Smooth muscle cell (in vitro differentiated cells): Measurements from ENCODE around the gene TEX30. TPM values are rescaled to one million over a fixed set of nuclear protein-coding genes. Genes with fewer than 3 reads are reported as not detected.

ENCODE experiments used
- DNase-seq: peaks from one replicate; lab custom pipeline; 2025; ENCODE audit not compliant: unreplicated experiment; lab: John Stamatoyannopoulos, UW
- H2AFZ ChIP-seq: fragments of 200-600 bp; sonication (generic); 2 replicates; pipeline ENCODE4 v1.6.0; 2016; ENCODE audit warnings: antibody characterized with exemption, low read depth, mild to moderate bottlenecking
- H3F3A ChIP-seq: fragments of 200-600 bp; sonication (generic); 2 replicates; pipeline ENCODE4 v1.6.0; 2017; ENCODE audit warnings: antibody characterized with exemption, low read depth
- H3K27ac ChIP-seq: fragments of 200-600 bp; sonication (generic); 2 replicates; pipeline ENCODE4 v1.5.1; 2016; ENCODE audit warnings: low read depth, mild to moderate bottlenecking
- H3K27me3 ChIP-seq: fragments of 200-600 bp; sonication (generic); 2 replicates; pipeline ENCODE4 v1.6.1; 2016; ENCODE audit warnings: low read depth, mild to moderate bottlenecking
- H3K36me3 ChIP-seq: fragments of 200-600 bp; sonication (generic); 2 replicates; pipeline ENCODE4 v1.5.1; 2016; ENCODE audit warnings: low read depth
- H3K4me1 ChIP-seq: fragments of 200-600 bp; sonication (generic); 2 replicates; pipeline ENCODE4 v1.5.1; 2016; ENCODE audit warnings: low read depth
- H3K4me2 ChIP-seq: fragments of 200-600 bp; sonication (generic); 2 replicates; pipeline ENCODE4 v1.6.0; 2016; ENCODE audit warnings: mild to moderate bottlenecking
- H3K4me3 ChIP-seq: fragments of 200-600 bp; sonication (generic); 2 replicates; pipeline ENCODE4 v1.5.1; 2016; ENCODE audit warnings: mild to moderate bottlenecking
- H3K79me2 ChIP-seq: fragments of 200-600 bp; sonication (generic); 2 replicates; pipeline ENCODE4 v1.6.0; 2016; ENCODE audit warnings: low read depth, mild to moderate bottlenecking
- H3K9ac ChIP-seq: fragments of 200-600 bp; sonication (generic); 2 replicates; pipeline ENCODE4 v1.6.0; 2016; ENCODE audit warnings: low read depth
- H3K9me3 ChIP-seq: fragments of 200-600 bp; sonication (generic); replicated peaks from 2 replicates; pipeline ENCODE4 v1.5.1; 2016; ENCODE audit warnings: low read depth
- H4K20me1 ChIP-seq: fragments of 200-600 bp; sonication (generic); 2 replicates; pipeline ENCODE4 v1.6.0; 2016; ENCODE audit warnings: low read depth
- CTCF ChIP-seq: fragments of 200-600 bp; sonication (generic); IDR thresholded peaks from 2 replicates; pipeline ENCODE4 v1.5.1; 2017; ENCODE audit warnings: borderline replicate concordance, mild to moderate bottlenecking, antibody characterized with exemption; ENCODE audit not compliant: insufficient read depth, poor library complexity, severe bottlenecking
- WGBS: methylation state at CpG from one replicate; pipeline ENCODE4 v1.1.7; 2016; ENCODE audit warnings: low lambda C conversion rate; 5-methylcytosine and 5-hydroxymethylcytosine counted together
- polyA plus RNA-seq: library from polyadenylated mRNA; unstranded; fragments of >200 nt; fragmentation: Nextera tagmentation; extraction: Ambion mirVana; gene quantifications from 2 replicates; pipeline ENCODE4 v1.2.1, GENCODE V29; 2016
- total RNA-seq: library from RNA; depleted of rRNA; stranded (reverse); fragments of >200 nt; gene quantifications from 2 replicates; pipeline ENCODE4 v1.2.3, GENCODE V29; 2014

Gene TEX30
- total and polyA plus RNA-seq, 2 experiments from 2014 or later = 14.0 to 17.4 TPM

GRCh38 chr13:102815788-102816187 lies 42.2 kb upstream of the TEX30 start:
- H3K4me2 ChIP-seq = no peak overlapping the region
- no peaks in the 10 kb centered on the region for H3K4me1 ChIP-seq
- H2AFZ ChIP-seq = no peak overlapping the region
- H3K79me2 ChIP-seq = peaks cover 22% of the 10 kb centered on the region
- H3K4me3 ChIP-seq = no peak overlapping the region
- H3K9me3 ChIP-seq = peaks cover 3% of the 10 kb centered on the region
- H3F3A ChIP-seq = no peaks in the 10 kb centered on the region
- peaks cover 6% of the 10 kb centered on the region for H3K36me3 ChIP-seq
- no peak overlapping the region for H3K9ac ChIP-seq
- H4K20me1 ChIP-seq = peaks cover 3% of the 10 kb centered on the region
- no peaks in the 10 kb centered on the region for H3K27me3 ChIP-seq
- DNase-seq = no peak
- 94% methylated on average over 5 of the region's 5 CpGs for WGBS
- no peak for TF ChIP-seq CTCF
- H3K27ac ChIP-seq = no peak overlapping the region

GRCh38 chr13:102814793-102815192 lies 41.2 kb upstream of the TEX30 start:
- Histone ChIP-seq H4K20me1 (peaks cover 3% of the 10 kb centered on the region), H3K4me2 (no peak overlapping the region), H3K9ac (no peak overlapping the region), H3K27me3 (no peaks in the 10 kb centered on the region), H3K27ac (no peak overlapping the region), H2AFZ (no peak overlapping the region), H3K79me2 (peaks cover 24% of the 10 kb centered on the region), H3K4me3 (no peak overlapping the region), H3K36me3 (peaks cover 12% of the 10 kb centered on the region), H3K4me1 (no peaks in the 10 kb centered on the region), H3F3A (no peaks in the 10 kb centered on the region), H3K9me3 (peaks cover 3% of the 10 kb centered on the region)
- TF ChIP-seq CTCF = no peak
- WGBS = 85% methylated on average over 6 of the region's 6 CpGs
- DNase-seq = no peak

GRCh38 chr13:102814025-102814607 lies 40.5 kb upstream of the TEX30 start:
- Histone ChIP-seq H2AFZ (no peak overlapping the region), H3K4me1 (no peaks in the 10 kb centered on the region), H3F3A (no peaks in the 10 kb centered on the region), H3K9me3 (peaks cover 3% of the 10 kb centered on the region), H3K79me2 (peaks cover 25% of the 10 kb centered on the region), H3K27me3 (no peaks in the 10 kb centered on the region), H3K4me3 (no peak overlapping the region), H3K27ac (no peak overlapping the region), H3K9ac (no peak overlapping the region), H4K20me1 (peaks cover 3% of the 10 kb centered on the region), H3K4me2 (no peak overlapping the region), H3K36me3 (peaks cover 12% of the 10 kb centered on the region)
- no peak for DNase-seq
- no peak for TF ChIP-seq CTCF
- WGBS = 90% methylated on average over 7 of the region's 7 CpGs

GRCh38 chr13:102812611-102813287 lies 39.2 kb upstream of the TEX30 start:
- Histone ChIP-seq H3K9me3 (peaks cover 3% of the 10 kb centered on the region), H3K9ac (no peak overlapping the region), H3F3A (no peaks in the 10 kb centered on the region), H3K4me3 (no peak overlapping the region), H3K27me3 (no peaks in the 10 kb centered on the region), H3K27ac (peak overlapping the region; percentile 10), H3K4me2 (no peak overlapping the region), H3K36me3 (peaks cover 12% of the 10 kb centered on the region), H3K79me2 (peaks cover 39% of the 10 kb centered on the region), H4K20me1 (peaks cover 3% of the 10 kb centered on the region), H3K4me1 (no peaks in the 10 kb centered on the region), H2AFZ (no peak overlapping the region)
- no peak for TF ChIP-seq CTCF
- no peak for DNase-seq
